H1 (cell line): ENCODE results near the gene CFAP58. TPM values are rescaled to one million over a fixed set of nuclear protein-coding genes. Genes with fewer than 3 reads are reported as not detected.

Experiments used
- CTCF ChIA-PET: fragments of 300-600 bp; sonication (Branson Sonifier 250); formaldehyde crosslinking; loops from one replicate; lab custom pipeline; 2021; ENCODE audit not compliant: partially characterized antibody; lab: Charles Lee
- POLR2A ChIA-PET: fragments of 300-600 bp; sonication (Branson Sonifier 250); formaldehyde crosslinking; loops from one replicate; lab custom pipeline; 2021; ENCODE audit warnings: inconsistent platforms; ENCODE audit not compliant: partially characterized antibody; lab: Charles Lee
- DNase-seq, 2 experiments: peaks; one replicate each; pipeline versions ENCODE4 v3.0.0 to v3.0.0-alpha.2; 2010 to 2022; ENCODE audit warnings: low spot score in 2 of 2, low read depth in 1 of 2, mixed read lengths in 1 of 2
- FAIRE-seq: peaks from 2 replicates; lab custom pipeline; 2011; peaks lifted over from hg19 to GRCh38; lab: Jason Lieb, UNC
- H2AFZ ChIP-seq: 2 replicates; pipeline ENCODE4 v1.8.1; 2012; ENCODE audit warnings: low read length, inconsistent platforms
- H2AK5ac ChIP-seq: 2 replicates; pipeline ENCODE4 v1.6.1; 2013; ENCODE audit warnings: low read depth, low read length
- H2BK120ac ChIP-seq: replicated peaks from 2 replicates; pipeline ENCODE3; 2013; ENCODE audit warnings: low read depth, low read length, inconsistent platforms
- H2BK12ac ChIP-seq: 2 replicates; pipeline ENCODE4 v1.6.1; 2013; ENCODE audit warnings: low read depth, low read length
- H2BK15ac ChIP-seq: 2 replicates; pipeline ENCODE4 v1.6.1; 2013; ENCODE audit warnings: low read length
- H2BK20ac ChIP-seq: 2 replicates; pipeline ENCODE4 v1.6.1; 2013; ENCODE audit warnings: low read length
- H2BK5ac ChIP-seq: 2 replicates; pipeline ENCODE4 v1.6.1; 2013; ENCODE audit warnings: low read depth, low read length
- H3K14ac ChIP-seq: 2 replicates; pipeline ENCODE4 v1.6.1; 2013; ENCODE audit warnings: inconsistent platforms; ENCODE audit not compliant: insufficient read length
- H3K18ac ChIP-seq: 2 replicates; pipeline ENCODE4 v1.6.1; 2013; ENCODE audit warnings: low read length; ENCODE audit errors: extremely low read depth
- H3K23ac ChIP-seq: 2 replicates; pipeline ENCODE4 v1.6.1; 2013; ENCODE audit warnings: inconsistent platforms; ENCODE audit not compliant: insufficient read length
- H3K23me2 ChIP-seq: 2 replicates; pipeline ENCODE4 v1.6.1; 2013; ENCODE audit warnings: low read depth, low read length
- H3K27ac ChIP-seq: 2 replicates; pipeline ENCODE4 v1.6.1; 2011; ENCODE audit warnings: low read depth, low read length, inconsistent platforms
- H3K27me3 ChIP-seq, 4 experiments: replicated peaks in 1 of 4; 1 replicate in 1 of 4; 2 replicates in 3 of 4; pipeline versions ENCODE4 v1.6.1 to v1.8.1; 2011 to 2013; ENCODE audit warnings: low read length in 3 of 4, mild to moderate bottlenecking in 3 of 4, inconsistent platforms in 2 of 4, mixed read lengths in 2 of 4, moderate library complexity in 1 of 4; ENCODE audit not compliant: control insufficient read depth in 3 of 4, insufficient read depth in 3 of 4; ENCODE audit errors: extremely low read depth in 1 of 4
- H3K36me3 ChIP-seq, 4 experiments: 2 replicates each; pipeline versions ENCODE4 v1.6.1 to v1.8.1; 2011 to 2013; ENCODE audit warnings: mild to moderate bottlenecking in 4 of 4, low read length in 3 of 4, moderate library complexity in 2 of 4, control low read depth in 1 of 4, inconsistent platforms in 1 of 4; ENCODE audit not compliant: insufficient read depth in 4 of 4, control insufficient read depth in 2 of 4
- H3K4ac ChIP-seq: replicated peaks from 2 replicates; pipeline ENCODE3; 2013; ENCODE audit warnings: low read length, low read depth, mixed read lengths, inconsistent platforms; ENCODE audit not compliant: insufficient read length
- H3K4me1 ChIP-seq, 4 experiments: replicated peaks in 1 of 4; 1 replicate in 1 of 4; 2 replicates in 3 of 4; pipeline versions ENCODE4 v1.6.1 to v1.8.1; 2011 to 2013; ENCODE audit warnings: low read length in 3 of 4, inconsistent platforms in 2 of 4, mixed read lengths in 1 of 4; ENCODE audit not compliant: insufficient read depth in 4 of 4, control insufficient read depth in 3 of 4
- H3K4me2 ChIP-seq, 2 experiments: 2 replicates each; pipeline versions ENCODE4 v1.6.1 to v1.8.1; 2011 to 2013; ENCODE audit warnings: low read depth in 2 of 2, low read length in 2 of 2, control low read depth in 1 of 2, inconsistent platforms in 1 of 2, mild to moderate bottlenecking in 1 of 2; ENCODE audit not compliant: insufficient read depth in 1 of 2
- H3K4me3 ChIP-seq, 4 experiments: fragments of 200-600, 300-600 bp in 1 of 4; sonication (generic), shearing (Covaris generic), sonication (Bioruptor Twin) in 1 of 4; 2 replicates each; pipeline versions ENCODE4 v1.5.1 to v1.8.1; 2011 to 2016; ENCODE audit warnings: low read length in 4 of 4, low read depth in 3 of 4, control low read depth in 2 of 4, inconsistent platforms in 2 of 4, mild to moderate bottlenecking in 2 of 4, mixed read lengths in 1 of 4, moderate library complexity in 1 of 4; ENCODE audit not compliant: insufficient read depth in 2 of 4; ENCODE audit errors: extremely low read depth in 1 of 4
- H3K56ac ChIP-seq: replicated peaks from 2 replicates; pipeline ENCODE3; 2013; ENCODE audit warnings: low read depth, mild to moderate bottlenecking, mixed read lengths, low read length, inconsistent platforms; ENCODE audit not compliant: insufficient read length
- H3K79me1 ChIP-seq: 2 replicates; pipeline ENCODE4 v1.6.1; 2013; ENCODE audit warnings: low read depth, low read length, control low read depth
- H3K79me2 ChIP-seq, 2 experiments: 2 replicates each; pipeline versions ENCODE4 v1.6.1 to v1.8.1; 2012 to 2013; ENCODE audit warnings: low read length in 2 of 2, mild to moderate bottlenecking in 2 of 2, inconsistent platforms in 1 of 2; ENCODE audit not compliant: insufficient read depth in 2 of 2, control insufficient read depth in 1 of 2
- H3K9ac ChIP-seq, 4 experiments: replicated peaks in 1 of 4; 1 replicate in 1 of 4; 2 replicates in 3 of 4; pipeline versions ENCODE4 v1.6.1 to v1.8.1; 2011 to 2013; ENCODE audit warnings: low read depth in 3 of 4, low read length in 3 of 4, control low read depth in 2 of 4, mild to moderate bottlenecking in 2 of 4, moderate library complexity in 2 of 4, inconsistent platforms in 1 of 4; ENCODE audit errors: extremely low read depth in 1 of 4
- H3K9me3 ChIP-seq, 2 experiments: 2 replicates each; pipeline versions ENCODE4 v1.6.1 to v1.8.1; 2012 to 2013; ENCODE audit warnings: mild to moderate bottlenecking in 2 of 2, moderate library complexity in 2 of 2, control low read depth in 1 of 2, inconsistent platforms in 1 of 2, low read depth in 1 of 2, low read length in 1 of 2, mixed read lengths in 1 of 2; ENCODE audit not compliant: insufficient read depth in 2 of 2
- H4K20me1 ChIP-seq, 2 experiments: replicated peaks in 1 of 2; 2 replicates each; pipeline versions ENCODE3 to v1.8.1; 2011 to 2013; ENCODE audit warnings: inconsistent platforms in 2 of 2, low read length in 2 of 2, mild to moderate bottlenecking in 1 of 2; ENCODE audit not compliant: insufficient read depth in 2 of 2, control insufficient read depth in 1 of 2
- H4K5ac ChIP-seq: 2 replicates; pipeline ENCODE4 v1.6.1; 2013; ENCODE audit warnings: low read length, low read depth, mixed read lengths, inconsistent platforms; ENCODE audit not compliant: insufficient read length
- H4K8ac ChIP-seq: 2 replicates; pipeline ENCODE4 v1.8.0; 2013; ENCODE audit warnings: mild to moderate bottlenecking, moderate library complexity, low read length, inconsistent platforms; ENCODE audit not compliant: insufficient read depth; ENCODE audit errors: extremely low read depth
- H4K91ac ChIP-seq: replicated peaks from 2 replicates; pipeline ENCODE3; 2013; ENCODE audit warnings: low read length, mixed read lengths, inconsistent platforms; ENCODE audit not compliant: insufficient read length
- BCL11A ChIP-seq, 2 experiments: IDR thresholded peaks; one replicate each; pipeline ENCODE4 v1.6.1; 2011; ENCODE audit warnings: low read depth in 2 of 2, low read length in 2 of 2, mild to moderate bottlenecking in 2 of 2
- WGBS, 2 experiments: shearing (Covaris generic) in 1 of 2; methylation state at CpG; one replicate each; pipeline versions ENCODE4 v1.1.6 to v1.1.7; 2013 to 2015; ENCODE audit warnings: low lambda C conversion rate in 2 of 2, mixed read lengths in 2 of 2, inconsistent platforms in 1 of 2, low coverage in 1 of 2, missing lambda C conversion rate in 1 of 2; ENCODE audit not compliant: insufficient replicate concordance in 2 of 2, insufficient coverage in 1 of 2, insufficient read length in 1 of 2; ENCODE audit errors: extremely low coverage in 1 of 2, missing lambda C conversion rate in 1 of 2; 5-methylcytosine and 5-hydroxymethylcytosine counted together
- polyA plus RNA-seq, 7 experiments: library from polyadenylated mRNA; depleted of rRNA in 3 of 7; stranded (reverse) in 5 of 7; unstranded in 2 of 7; fragments of >200 nt in 5 of 7; fragments of 200-250 nt in 2 of 7; gene quantifications; 1 replicate in 5 of 7; 2 replicates in 1 of 7; 4 replicates in 1 of 7; pipeline versions ENCODE4 v1.2.1 to v1.2.3, GENCODE V29; 2011 to 2013; ENCODE audit warnings: missing spikeins in 2 of 7, mixed read lengths in 2 of 7
- total RNA-seq: library from RNA; stranded (reverse); fragmentation: NEBNext Ultra II Directional; extraction: Animal tissue kit (Norgen Biotek cat#: 25700); gene quantifications from 2 replicates; pipeline ENCODE4 v1.2.1, GENCODE V29; 2021

CFAP58 gene
- total and polyA plus RNA-seq, 2 of the 8 experiments (the other 6 are each of a cell fraction or from before 2014, with no cell fraction given): 0.32 to 0.71 TPM

GRCh38 chr10:104492329-104492940 lies 138.8 kb downstream of the CFAP58 start:
- DNase-seq: no peak
- Histone ChIP-seq H4K5ac (no peak overlapping the region), H3K4me1 (0 out of 7 replicates have a peak, but pooled peaks cover 0 to 2% (median 1%) of the 10 kb centered on the region in 4 experiments), H2BK5ac (no peak overlapping the region), H3K79me1 (no peaks in the 10 kb centered on the region), H3K4me2 (no peak overlapping the region), H4K20me1 (no peaks in the 10 kb centered on the region), H2BK20ac (no peak overlapping the region), H3K14ac (no peak overlapping the region), H3K4me3 (no peak overlapping the region), H3K36me3 (no peaks in the 10 kb centered on the region), H3K4ac (no peak overlapping the region), H2BK12ac (no peak overlapping the region), H3K9me3 (no peaks in the 10 kb centered on the region), H3K23ac (no peak overlapping the region), H3K79me2 (no peaks in the 10 kb centered on the region), H3K27me3 (no peaks in the 10 kb centered on the region), H3K18ac (no peak overlapping the region), H4K91ac (no peak overlapping the region), H2BK120ac (no peak overlapping the region), H3K23me2 (no peaks in the 10 kb centered on the region), H2AFZ (no peak overlapping the region), H3K9ac (no peak overlapping the region), H2AK5ac (no peak overlapping the region), H3K56ac (no peak overlapping the region), H2BK15ac (no peak overlapping the region), H3K27ac (no peak overlapping the region), H4K8ac (no peak overlapping the region)
- FAIRE-seq: no peak
- ChIA-PET POLR2A (no interaction called here), CTCF (interaction anchor here (1.0 to 2.2 kb wide), 5 partner anchors 50 to 187 kb away, joined by 3 to 7 read pairs (median 3); no protein-coding TSS in a partner anchor)
- TF ChIP-seq BCL11A (IDR thresholded peaks at IDR 0.05; ENCODE audit: low read depth in 2 of 2, low read length in 2 of 2): no peak
- 94% methylated on average over 4 of the region's 4 CpGs; no CpG with 5 or more reads in 1 of the 2 experiments for WGBS, 2 experiments
